ENCODE data around the gene EXOC6B.

DNA sequence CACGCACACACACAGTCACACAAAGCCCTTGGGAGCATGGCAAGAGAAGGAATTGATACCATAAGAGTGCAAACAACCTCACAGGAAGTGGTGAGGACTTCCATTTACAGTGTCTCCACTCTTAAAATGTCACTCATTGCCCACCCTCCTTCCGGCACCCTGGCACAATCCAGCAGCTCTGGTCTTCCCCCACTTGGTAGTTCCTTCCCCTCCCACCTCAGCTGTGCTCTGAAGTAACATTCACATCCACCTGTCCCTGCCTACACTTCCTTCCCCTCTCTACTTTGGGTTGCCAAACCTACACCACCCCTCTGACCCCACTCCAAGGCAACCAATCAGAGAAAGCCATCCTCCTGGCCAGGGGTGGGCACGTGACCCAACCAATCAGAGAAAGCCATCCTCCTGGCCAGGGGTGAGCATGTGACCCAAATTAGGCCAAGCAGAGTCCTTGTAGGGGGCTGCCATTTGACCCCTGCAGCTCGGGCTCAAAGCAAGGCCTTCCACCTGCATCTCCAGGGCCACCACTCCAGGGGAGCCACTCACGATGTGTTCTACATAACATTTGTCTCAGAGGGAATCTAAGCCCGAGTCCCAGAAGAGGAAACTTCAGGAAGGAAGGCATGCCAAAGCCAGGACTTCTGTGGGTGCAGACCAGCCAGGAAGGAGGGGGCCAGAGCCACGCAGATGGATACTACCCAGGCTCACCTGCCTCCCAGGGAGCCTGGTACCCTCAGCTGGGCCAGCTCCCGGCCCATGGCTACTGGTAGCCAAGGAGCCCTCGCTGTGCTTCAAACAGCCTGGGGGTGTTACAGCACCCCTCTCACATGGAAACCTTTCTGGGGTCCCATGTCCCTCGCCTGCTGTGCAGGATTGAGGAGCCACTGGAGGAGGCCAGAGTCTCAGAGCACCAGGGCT, 699.4 kb downstream of the EXOC6B start:
- TF ChIP-seq, protein P1, sequence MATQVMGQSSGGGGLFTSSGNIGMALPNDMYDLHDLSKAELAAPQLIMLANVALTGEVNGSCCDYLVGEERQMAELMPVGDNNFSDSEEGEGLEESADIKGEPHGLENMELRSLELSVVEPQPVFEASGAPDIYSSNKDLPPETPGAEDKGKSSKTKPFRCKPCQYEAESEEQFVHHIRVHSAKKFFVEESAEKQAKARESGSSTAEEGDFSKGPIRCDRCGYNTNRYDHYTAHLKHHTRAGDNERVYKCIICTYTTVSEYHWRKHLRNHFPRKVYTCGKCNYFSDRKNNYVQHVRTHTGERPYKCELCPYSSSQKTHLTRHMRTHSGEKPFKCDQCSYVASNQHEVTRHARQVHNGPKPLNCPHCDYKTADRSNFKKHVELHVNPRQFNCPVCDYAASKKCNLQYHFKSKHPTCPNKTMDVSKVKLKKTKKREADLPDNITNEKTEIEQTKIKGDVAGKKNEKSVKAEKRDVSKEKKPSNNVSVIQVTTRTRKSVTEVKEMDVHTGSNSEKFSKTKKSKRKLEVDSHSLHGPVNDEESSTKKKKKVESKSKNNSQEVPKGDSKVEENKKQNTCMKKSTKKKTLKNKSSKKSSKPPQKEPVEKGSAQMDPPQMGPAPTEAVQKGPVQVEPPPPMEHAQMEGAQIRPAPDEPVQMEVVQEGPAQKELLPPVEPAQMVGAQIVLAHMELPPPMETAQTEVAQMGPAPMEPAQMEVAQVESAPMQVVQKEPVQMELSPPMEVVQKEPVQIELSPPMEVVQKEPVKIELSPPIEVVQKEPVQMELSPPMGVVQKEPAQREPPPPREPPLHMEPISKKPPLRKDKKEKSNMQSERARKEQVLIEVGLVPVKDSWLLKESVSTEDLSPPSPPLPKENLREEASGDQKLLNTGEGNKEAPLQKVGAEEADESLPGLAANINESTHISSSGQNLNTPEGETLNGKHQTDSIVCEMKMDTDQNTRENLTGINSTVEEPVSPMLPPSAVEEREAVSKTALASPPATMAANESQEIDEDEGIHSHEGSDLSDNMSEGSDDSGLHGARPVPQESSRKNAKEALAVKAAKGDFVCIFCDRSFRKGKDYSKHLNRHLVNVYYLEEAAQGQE (IDR thresholded peaks at IDR 0.05; ENCODE audit: low read depth), result no peak
- no peak for TF ChIP-seq CREB1 (IDR thresholded peaks at IDR 0.05; ENCODE audit: low read depth)
- TF ChIP-seq FOXM1 (IDR thresholded peaks at IDR 0.05; ENCODE audit: borderline replicate concordance, low read depth), result no peak
- TF ChIP-seq RAD21 (IDR thresholded peaks at IDR 0.05; ENCODE audit: low read depth), result no peak
